ENCODE results near the gene CLCN3. TPM values are rescaled to one million over a fixed set of nuclear protein-coding genes. Genes with fewer than 3 reads are reported as not detected.
"Not testable (repeated sequence)": the region's sequence is repeated elsewhere in the genome, so short reads cannot be mapped to it uniquely, and the experiment has no call there.

Gene CLCN3
- 10 to 100 TPM; 46.8 to 91.1 (median 69.3) TPM for total RNA-seq

DNA sequence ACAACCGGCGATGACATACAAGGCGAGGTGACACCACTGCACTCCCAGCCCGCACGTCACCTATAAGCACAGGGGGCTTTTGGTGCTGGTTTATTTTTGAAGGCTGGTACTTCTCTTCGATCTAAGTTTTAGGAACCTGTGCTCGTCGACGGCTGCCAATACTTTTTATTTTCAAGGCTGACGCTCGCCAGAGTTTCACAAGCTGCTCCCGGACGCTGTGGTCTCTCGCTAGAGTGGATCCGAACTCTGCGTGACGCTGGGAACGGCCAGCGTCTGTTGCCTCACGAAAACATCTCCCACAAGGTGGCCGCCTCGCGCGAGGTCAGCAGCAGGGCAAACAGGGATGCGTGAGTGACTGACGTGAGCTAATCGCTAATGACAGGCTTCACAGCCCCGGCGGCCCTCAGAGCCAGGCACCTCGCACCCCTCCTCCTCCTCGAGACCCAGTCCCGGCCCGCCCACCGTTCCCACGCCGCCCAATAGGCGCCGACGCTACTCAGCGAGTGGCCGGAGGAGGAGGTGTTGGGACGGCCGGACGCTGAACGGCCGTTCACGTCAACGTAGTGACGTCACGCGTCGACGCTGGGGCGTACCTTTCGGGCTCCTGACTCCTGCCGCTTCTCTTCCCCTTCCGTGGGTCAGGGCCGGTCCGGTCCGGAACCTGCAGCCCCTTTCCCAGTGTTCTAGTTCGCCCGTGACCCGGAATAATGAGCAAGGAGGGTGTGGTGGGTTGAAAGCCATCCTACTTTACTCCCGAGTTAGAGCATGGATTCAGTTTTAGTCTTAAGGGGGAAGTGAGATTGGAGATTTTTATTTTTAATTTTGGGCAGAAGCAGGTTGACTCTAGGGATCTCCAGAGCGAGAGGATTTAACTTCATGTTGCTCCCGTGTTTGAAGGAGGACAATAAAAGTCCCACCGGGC lies at the start of gene CLCN3:
CLCN3 (plus strand) TSS at position 621 of the 922 bp plus-strand sequence. CDS start 15,351 bp downstream, outside the sequence.
- peak; percentile 98 for DNase-seq
- Histone ChIP-seq H3K4me1 (peaks cover 4 to 38% (median 27%) of the 10 kb centered on the region in 4 donors), H3K27me3 (no peaks in the 10 kb centered on the region), H3K27ac (peak within 1 kb of the TSS; percentile 92 to 97 (median 96)), H3K9me3 (no peaks in the 10 kb centered on the region), H3K36me3 (no peaks in the 10 kb centered on the region), H3K4me3 (peak within 1 kb of the TSS; percentile 57 to 69 (median 61))
- intact Hi-C loops (cut with DNase I; ENCODE audit: low total_unique reads), result loop anchor here (5.0 to 10.0 kb wide), 2 partner anchors 42 to 135 kb away; partner anchors contain the start of gene HPF1
- 0% methylated on average over 4 to 67 of the region's 67 CpGs for WGBS, 2 donors (ENCODE audit: low coverage in 1 of 2)
- in situ Hi-C loops (cut with MboI; ENCODE audit: low pct_ligation_motif_present in 1 of 4, low pct_unique_long_range_greater_than_20kb in 1 of 4, low sequenced_read_pairs in 3 of 4), result loop anchor here (10.0 to 25.0 kb wide), 4 partner anchors 45 to 417 kb away; partner anchors contain the start of genes HPF1 (in 4 of the 4) and MFAP3L (in 2 of the 4)
- peak; percentile 96 to 98 (median 97) for TF ChIP-seq POLR2AphosphoS5 (IDR thresholded peaks at IDR 0.05)
- peak; percentile 51 for TF ChIP-seq EP300 (IDR thresholded peaks at IDR 0.05; ENCODE audit: low read depth)
- TF ChIP-seq, protein P1, sequence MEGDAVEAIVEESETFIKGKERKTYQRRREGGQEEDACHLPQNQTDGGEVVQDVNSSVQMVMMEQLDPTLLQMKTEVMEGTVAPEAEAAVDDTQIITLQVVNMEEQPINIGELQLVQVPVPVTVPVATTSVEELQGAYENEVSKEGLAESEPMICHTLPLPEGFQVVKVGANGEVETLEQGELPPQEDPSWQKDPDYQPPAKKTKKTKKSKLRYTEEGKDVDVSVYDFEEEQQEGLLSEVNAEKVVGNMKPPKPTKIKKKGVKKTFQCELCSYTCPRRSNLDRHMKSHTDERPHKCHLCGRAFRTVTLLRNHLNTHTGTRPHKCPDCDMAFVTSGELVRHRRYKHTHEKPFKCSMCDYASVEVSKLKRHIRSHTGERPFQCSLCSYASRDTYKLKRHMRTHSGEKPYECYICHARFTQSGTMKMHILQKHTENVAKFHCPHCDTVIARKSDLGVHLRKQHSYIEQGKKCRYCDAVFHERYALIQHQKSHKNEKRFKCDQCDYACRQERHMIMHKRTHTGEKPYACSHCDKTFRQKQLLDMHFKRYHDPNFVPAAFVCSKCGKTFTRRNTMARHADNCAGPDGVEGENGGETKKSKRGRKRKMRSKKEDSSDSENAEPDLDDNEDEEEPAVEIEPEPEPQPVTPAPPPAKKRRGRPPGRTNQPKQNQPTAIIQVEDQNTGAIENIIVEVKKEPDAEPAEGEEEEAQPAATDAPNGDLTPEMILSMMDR (IDR thresholded peaks at IDR 0.05), result peak in 1 of 5 experiments; percentile 41
- peak; percentile 96 for TF ChIP-seq POLR2A (IDR thresholded peaks at IDR 0.05)

DNA sequence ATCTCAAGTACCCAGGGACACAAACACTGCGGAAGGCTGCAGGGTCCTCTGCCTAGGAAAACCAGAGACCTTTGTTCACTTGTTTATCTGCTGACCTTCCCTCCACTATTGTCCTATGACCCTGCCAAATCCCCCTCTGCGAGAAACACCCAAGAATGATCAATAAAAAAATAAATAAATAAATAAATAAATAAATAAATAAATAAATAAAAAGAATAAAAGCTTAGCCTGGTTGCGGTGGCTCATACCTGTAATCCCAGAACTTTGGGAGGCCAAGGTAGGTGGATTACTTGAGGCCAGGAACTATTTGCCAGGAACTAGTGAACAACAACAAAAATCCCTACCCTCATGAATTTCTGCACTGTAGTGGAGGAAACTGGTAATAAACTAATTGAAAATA lies 49.4 kb upstream of the CLCN3 start:
- H3K27ac ChIP-seq; H3K27me3 ChIP-seq; H3K4me1 ChIP-seq; H3K9me3 ChIP-seq; H3K4me3 ChIP-seq; H3K36me3 ChIP-seq; DNase-seq; intact Hi-C loops (cut with DNase I; ENCODE audit: low total_unique reads); in situ Hi-C loops (cut with MboI; ENCODE audit: low pct_ligation_motif_present in 1 of 4, low pct_unique_long_range_greater_than_20kb in 1 of 4, low sequenced_read_pairs in 3 of 4): not testable (repeated sequence)
- WGBS, 2 donors (ENCODE audit: low coverage in 1 of 2), result 100% methylated on average over 1 to 2 of the region's 3 CpGs

DNA sequence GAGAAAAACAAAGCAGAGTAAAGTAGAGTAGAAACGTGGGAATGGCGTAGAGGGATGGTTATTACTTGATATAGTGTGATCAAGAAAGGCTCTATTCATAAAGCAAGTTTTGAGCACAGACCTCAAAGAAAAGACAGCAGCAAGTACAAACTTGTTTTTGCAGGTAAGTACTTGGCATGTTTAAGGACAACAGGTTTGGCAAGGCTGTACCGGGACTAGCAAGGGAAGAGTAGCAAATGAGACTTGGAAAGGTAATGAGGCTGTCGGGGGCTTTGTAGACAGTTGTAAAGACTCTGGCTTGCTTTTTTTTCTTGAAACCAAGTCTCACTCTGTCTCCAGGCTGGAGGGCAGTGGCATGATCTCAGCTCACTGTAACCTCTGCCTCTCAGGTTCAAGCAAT lies 48.9 kb upstream of the CLCN3 start:
- no peak for TF ChIP-seq POLR2AphosphoS5 (IDR thresholded peaks at IDR 0.05)
- TF ChIP-seq EP300 (IDR thresholded peaks at IDR 0.05; ENCODE audit: low read depth), result no peak
- TF ChIP-seq POLR2A (IDR thresholded peaks at IDR 0.05), result no peak
- TF ChIP-seq, protein P1 (IDR thresholded peaks at IDR 0.05), result no peak
- Histone ChIP-seq H3K9me3 (no peaks in the 10 kb centered on the region), H3K27me3 (no peaks in the 10 kb centered on the region), H3K4me1 (peaks cover 0 to 2% (median 0%) of the 10 kb centered on the region in 4 donors), H3K4me3 (no peak overlapping the region), H3K36me3 (peaks cover 0 to 7% (median 3%) of the 10 kb centered on the region in 4 donors), H3K27ac (no peak overlapping the region)
- DNase-seq, result no peak
- in situ Hi-C loops (cut with MboI; ENCODE audit: low pct_ligation_motif_present in 1 of 4, low pct_unique_long_range_greater_than_20kb in 1 of 4, low sequenced_read_pairs in 3 of 4), result no loop called here
- intact Hi-C loops (cut with DNase I; ENCODE audit: low total_unique reads), result no loop called here
- 71 to 93% methylated on average over 3 to 4 of the region's 4 CpGs for WGBS, 2 donors (ENCODE audit: low coverage in 1 of 2)

DNA sequence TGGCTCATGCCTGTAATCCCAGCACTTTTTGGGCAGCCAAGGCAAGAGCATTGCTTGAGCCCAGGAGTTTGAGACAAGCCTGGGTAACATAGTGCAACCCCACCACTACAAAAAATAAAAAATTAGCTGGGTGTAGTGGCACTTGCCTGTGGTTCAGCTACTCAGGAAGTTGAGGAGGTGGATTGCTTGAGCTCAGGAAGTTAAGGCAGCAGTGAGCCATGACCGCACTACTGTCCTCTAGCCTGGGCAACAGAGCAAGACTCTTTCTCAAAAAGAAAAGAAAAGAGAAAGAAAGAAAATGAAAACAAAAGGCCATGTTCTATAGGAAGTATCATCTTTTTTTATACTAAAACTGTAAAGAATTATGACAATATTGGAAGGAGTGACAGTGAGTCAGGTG lies 46.5 kb upstream of the CLCN3 start:
- Histone ChIP-seq H3K36me3 (peaks cover 0 to 7% (median 4%) of the 10 kb centered on the region in 4 donors), H3K4me1 (no peaks in the 10 kb centered on the region), H3K27ac (no peak overlapping the region), H3K27me3 (no peaks in the 10 kb centered on the region), H3K4me3 (no peak overlapping the region), H3K9me3 (no peaks in the 10 kb centered on the region)
- WGBS, 2 donors (ENCODE audit: low coverage in 1 of 2), result 71 to 78% methylated on average over 1 of the region's 1 CpG
- in situ Hi-C loops (cut with MboI; ENCODE audit: low pct_ligation_motif_present in 1 of 4, low pct_unique_long_range_greater_than_20kb in 1 of 4, low sequenced_read_pairs in 3 of 4), result no loop called here
- TF ChIP-seq, protein P1 (IDR thresholded peaks at IDR 0.05), result no peak
- TF ChIP-seq POLR2A (IDR thresholded peaks at IDR 0.05), result no peak
- TF ChIP-seq EP300 (IDR thresholded peaks at IDR 0.05; ENCODE audit: low read depth), result no peak
- no peak for TF ChIP-seq POLR2AphosphoS5 (IDR thresholded peaks at IDR 0.05)
- intact Hi-C loops (cut with DNase I; ENCODE audit: low total_unique reads), result no loop called here
- no peak for DNase-seq

All from transverse colon (tissue), 4 donors.